Fibroblast of lung (primary cell): ENCODE measurements around the gene RETREG2.

Source experiments
- EZH2 ChIP-seq: IDR thresholded peaks from 2 replicates; pipeline ENCODE4 v1.5.1; 2012; ENCODE audit warnings: low read length, control low read depth, mild to moderate bottlenecking; ENCODE audit errors: missing control alignments
- TF ChIP-seq, protein P1 (sequence below), 2 donors: IDR thresholded peaks in 1 of 2; conservative IDR thresholded peaks in 1 of 2; 1 replicate in 1 of 2; 2 replicates in 1 of 2; pipeline ENCODE4 v1.5.1; 2011 to 2012; ENCODE audit warnings: low read length in 2 of 2, control low read depth in 1 of 2, inconsistent platforms in 1 of 2, low read depth in 1 of 2, mild to moderate bottlenecking in 1 of 2

DNA sequence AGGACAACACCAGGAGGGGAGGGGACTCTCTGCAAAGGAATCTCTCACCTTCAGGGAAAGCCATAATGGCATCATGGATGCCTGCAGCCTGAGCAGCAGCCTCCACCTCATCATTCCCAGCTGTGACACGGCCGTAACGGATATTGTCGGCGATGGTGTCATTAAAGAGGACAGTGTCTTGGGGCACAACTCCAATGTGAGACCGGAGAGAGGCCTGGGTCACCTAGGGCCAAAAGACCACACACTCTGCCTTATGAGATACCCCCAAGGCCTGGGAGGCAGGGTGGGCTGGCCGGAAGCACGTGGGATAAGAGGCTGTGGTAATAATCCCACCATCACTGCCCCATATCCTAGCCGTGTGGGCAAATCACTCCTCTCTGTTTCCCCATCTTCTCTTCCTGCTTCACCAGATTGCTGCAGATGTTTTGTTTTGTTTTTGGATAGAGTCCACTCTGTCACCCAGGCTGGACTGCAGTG is 32.8 kb downstream of the RETREG2 start:
- TF ChIP-seq, protein P1, sequence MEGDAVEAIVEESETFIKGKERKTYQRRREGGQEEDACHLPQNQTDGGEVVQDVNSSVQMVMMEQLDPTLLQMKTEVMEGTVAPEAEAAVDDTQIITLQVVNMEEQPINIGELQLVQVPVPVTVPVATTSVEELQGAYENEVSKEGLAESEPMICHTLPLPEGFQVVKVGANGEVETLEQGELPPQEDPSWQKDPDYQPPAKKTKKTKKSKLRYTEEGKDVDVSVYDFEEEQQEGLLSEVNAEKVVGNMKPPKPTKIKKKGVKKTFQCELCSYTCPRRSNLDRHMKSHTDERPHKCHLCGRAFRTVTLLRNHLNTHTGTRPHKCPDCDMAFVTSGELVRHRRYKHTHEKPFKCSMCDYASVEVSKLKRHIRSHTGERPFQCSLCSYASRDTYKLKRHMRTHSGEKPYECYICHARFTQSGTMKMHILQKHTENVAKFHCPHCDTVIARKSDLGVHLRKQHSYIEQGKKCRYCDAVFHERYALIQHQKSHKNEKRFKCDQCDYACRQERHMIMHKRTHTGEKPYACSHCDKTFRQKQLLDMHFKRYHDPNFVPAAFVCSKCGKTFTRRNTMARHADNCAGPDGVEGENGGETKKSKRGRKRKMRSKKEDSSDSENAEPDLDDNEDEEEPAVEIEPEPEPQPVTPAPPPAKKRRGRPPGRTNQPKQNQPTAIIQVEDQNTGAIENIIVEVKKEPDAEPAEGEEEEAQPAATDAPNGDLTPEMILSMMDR (conservative IDR thresholded peaks at IDR 0.05 in 1 of 2, IDR thresholded peaks at IDR 0.05 in 1 of 2; ENCODE audit: low read depth in 1 of 2, low read length in 2 of 2), result no peak
- TF ChIP-seq EZH2, result no peak
